Neuronal stem cell (in vitro differentiated cells): Measurements from ENCODE around the gene GTF2A2.

Experiments used
- DNase-seq: peaks from one replicate; pipeline ENCODE4 v3.0.0-alpha.2; 2013; ENCODE audit warnings: low spot score
- H2AFZ ChIP-seq: one replicate; pipeline ENCODE4 v1.6.1; 2013; ENCODE audit warnings: mild to moderate bottlenecking, low read length, inconsistent platforms
- H2AK5ac ChIP-seq: 2 replicates; pipeline ENCODE4 v1.6.1; 2013; ENCODE audit warnings: low read depth, mild to moderate bottlenecking, inconsistent platforms, low read length, moderate library complexity, mixed read lengths
- H2BK120ac ChIP-seq: 2 replicates; pipeline ENCODE4 v1.6.1; 2013; ENCODE audit warnings: low read depth, mild to moderate bottlenecking, inconsistent platforms, low read length, moderate library complexity, mixed read lengths
- H2BK12ac ChIP-seq: one replicate; pipeline ENCODE4 v1.6.1; 2013; ENCODE audit warnings: low read length, inconsistent platforms
- H2BK15ac ChIP-seq: 2 replicates; pipeline ENCODE4 v1.6.1; 2013; ENCODE audit warnings: mild to moderate bottlenecking, low read length, inconsistent platforms, mixed read lengths
- H2BK5ac ChIP-seq: one replicate; pipeline ENCODE4 v1.6.1; 2013; ENCODE audit warnings: inconsistent platforms, mild to moderate bottlenecking, low read length, moderate library complexity
- H3K14ac ChIP-seq: one replicate; pipeline ENCODE4 v1.6.1; 2013; ENCODE audit warnings: low read length, inconsistent platforms
- H3K18ac ChIP-seq: 2 replicates; pipeline ENCODE4 v1.6.1; 2013; ENCODE audit warnings: low read length, inconsistent platforms
- H3K23ac ChIP-seq: 2 replicates; pipeline ENCODE4 v1.6.1; 2013; ENCODE audit warnings: low read depth, mild to moderate bottlenecking, mixed read lengths, low read length, inconsistent platforms; ENCODE audit not compliant: poor library complexity
- H3K27ac ChIP-seq: replicated peaks from 3 replicates; pipeline ENCODE4 v1.5.1; 2013; ENCODE audit warnings: low read length, inconsistent platforms
- H3K27me3 ChIP-seq, 3 experiments: 2 replicates each; pipeline ENCODE4 v1.6.1; 2013; ENCODE audit warnings: low read length in 3 of 3, mild to moderate bottlenecking in 2 of 3, inconsistent platforms in 1 of 3, low read depth in 1 of 3, mixed read lengths in 1 of 3, moderate library complexity in 1 of 3; ENCODE audit not compliant: control insufficient read depth in 3 of 3, insufficient read depth in 3 of 3
- H3K36me3 ChIP-seq, 2 donors: replicated peaks in 1 of 2; 2 replicates each; pipeline ENCODE4 v1.6.1; 2013; ENCODE audit warnings: low read length in 2 of 2; ENCODE audit not compliant: control insufficient read depth in 2 of 2, insufficient read depth in 2 of 2
- H3K4ac ChIP-seq: 2 replicates; pipeline ENCODE4 v1.6.1; 2013; ENCODE audit warnings: inconsistent platforms, mild to moderate bottlenecking, low read length, moderate library complexity
- H3K4me1 ChIP-seq, 2 donors: 1 replicate in 1 of 2; 2 replicates in 1 of 2; pipeline ENCODE4 v1.6.1; 2013; ENCODE audit warnings: low read length in 2 of 2, low read depth in 1 of 2; ENCODE audit not compliant: control insufficient read depth in 2 of 2, insufficient read depth in 1 of 2
- H3K4me2 ChIP-seq: one replicate; pipeline ENCODE4 v1.6.1; 2013; ENCODE audit warnings: mild to moderate bottlenecking, low read length, inconsistent platforms; ENCODE audit not compliant: insufficient read depth, poor library complexity, severe bottlenecking
- H3K4me3 ChIP-seq, 2 donors: 2 replicates each; pipeline ENCODE4 v1.5.1; 2013; ENCODE audit warnings: low read length in 2 of 2, mild to moderate bottlenecking in 2 of 2, inconsistent platforms in 1 of 2, moderate library complexity in 1 of 2
- H3K79me1 ChIP-seq: one replicate; pipeline ENCODE4 v1.6.1; 2013; ENCODE audit warnings: low read depth, mild to moderate bottlenecking, inconsistent platforms, low read length, moderate library complexity
- H3K9ac ChIP-seq: one replicate; pipeline ENCODE4 v1.6.1; 2013; ENCODE audit warnings: mild to moderate bottlenecking, low read depth, low read length, inconsistent platforms; ENCODE audit not compliant: poor library complexity
- H3K9me3 ChIP-seq, 2 donors: replicated peaks in 1 of 2; 2 replicates each; pipeline versions ENCODE3 to v1.6.1; 2013; ENCODE audit warnings: low read length in 2 of 2, mild to moderate bottlenecking in 2 of 2, inconsistent platforms in 1 of 2, low read depth in 1 of 2, mixed read lengths in 1 of 2, moderate library complexity in 1 of 2; ENCODE audit not compliant: control insufficient read depth in 2 of 2, insufficient read depth in 1 of 2
- H4K8ac ChIP-seq: one replicate; pipeline ENCODE4 v1.6.1; 2013; ENCODE audit warnings: low read depth, mild to moderate bottlenecking, inconsistent platforms, low read length, moderate library complexity
- H4K91ac ChIP-seq: one replicate; pipeline ENCODE4 v1.6.1; 2013; ENCODE audit warnings: low read length, low read depth, mild to moderate bottlenecking, inconsistent platforms; ENCODE audit not compliant: poor library complexity
- WGBS, 2 donors: extraction: QIAGEN DNeasy Blood & Tissue Kit; methylation state at CpG; one replicate each; pipeline ENCODE4 v1.1.7; 2013; ENCODE audit warnings: missing lambda C conversion rate in 2 of 2, mixed read lengths in 1 of 2; ENCODE audit not compliant: insufficient read length in 2 of 2, insufficient replicate concordance in 1 of 2; ENCODE audit errors: extremely low coverage in 2 of 2; 5-methylcytosine and 5-hydroxymethylcytosine counted together

Gene GTF2A2

GRCh38 chr15:59674361-59674877 is 17.1 kb upstream of the GTF2A2 start:
- no peak overlapping the region for H2AK5ac ChIP-seq
- H3K27ac ChIP-seq = no peak overlapping the region
- H2BK5ac ChIP-seq = no peak overlapping the region
- H4K8ac ChIP-seq = no peak overlapping the region
- H2BK15ac ChIP-seq = no peak overlapping the region
- H3K4me2 ChIP-seq = no peak overlapping the region
- H3K14ac ChIP-seq = no peak overlapping the region
- DNase-seq = no peak
- peaks cover 19 to 99% of the 10 kb centered on the region in 2 donors for H3K36me3 ChIP-seq
- no peaks in the 10 kb centered on the region for H3K79me1 ChIP-seq
- H3K23ac ChIP-seq = no peak overlapping the region
- no peak overlapping the region for H2BK12ac ChIP-seq
- H2BK120ac ChIP-seq = no peak overlapping the region
- no peak overlapping the region for H3K18ac ChIP-seq
- H3K4ac ChIP-seq = no peak overlapping the region
- no peaks in the 10 kb centered on the region for H3K9me3 ChIP-seq
- no peaks in the 10 kb centered on the region for H3K27me3 ChIP-seq
- no peak overlapping the region for H3K9ac ChIP-seq
- H2AFZ ChIP-seq = no peak overlapping the region
- no peak overlapping the region for H4K91ac ChIP-seq
- WGBS, 2 donors = no CpG with 5 or more reads among the region's 3 CpGs
- no peaks in the 10 kb centered on the region for H3K4me1 ChIP-seq
- H3K4me3 ChIP-seq = no peak overlapping the region

- H3K9ac ChIP-seq = no peak overlapping the region
- no peaks in the 10 kb centered on the region for H3K79me1 ChIP-seq
- DNase-seq = no peak
- H3K27ac ChIP-seq = no peak overlapping the region
- peaks cover 14 to 96% of the 10 kb centered on the region in 2 donors for H3K36me3 ChIP-seq
- no peak overlapping the region for H3K23ac ChIP-seq
- no peak overlapping the region for H2BK15ac ChIP-seq
- no peaks in the 10 kb centered on the region for H3K9me3 ChIP-seq
- H4K91ac ChIP-seq = no peak overlapping the region
- no peaks in the 10 kb centered on the region for H3K4me1 ChIP-seq
- no peak overlapping the region for H3K4me2 ChIP-seq
- H2BK120ac ChIP-seq = no peak overlapping the region
- H3K18ac ChIP-seq = no peak overlapping the region
- no peak overlapping the region for H4K8ac ChIP-seq
- no peak overlapping the region for H2AK5ac ChIP-seq
- no peak overlapping the region for H3K4me3 ChIP-seq
- no peak overlapping the region for H3K4ac ChIP-seq
- H2BK5ac ChIP-seq = no peak overlapping the region
- no CpG with 5 or more reads among the region's 8 CpGs for WGBS, 2 donors
- no peak overlapping the region for H2AFZ ChIP-seq
- H2BK12ac ChIP-seq = no peak overlapping the region
- H3K14ac ChIP-seq = no peak overlapping the region
- H3K27me3 ChIP-seq = no peaks in the 10 kb centered on the region
These were observed 11.2 kb upstream of the GTF2A2 start for GRCh38 chr15:59668556-59668955.

- Histone ChIP-seq H3K9ac (no peak overlapping the region), H3K27me3 (no peaks in the 10 kb centered on the region), H2AFZ (no peak overlapping the region), H3K4ac (no peak overlapping the region), H2BK12ac (no peak overlapping the region), H2AK5ac (no peak overlapping the region), H3K23ac (no peak overlapping the region), H3K9me3 (peaks cover 0 to 5% of the 10 kb centered on the region in 2 donors), H3K4me3 (no peak overlapping the region), H3K27ac (no peak overlapping the region), H3K79me1 (no peaks in the 10 kb centered on the region), H3K4me2 (no peak overlapping the region), H2BK15ac (no peak overlapping the region), H3K4me1 (no peaks in the 10 kb centered on the region), H4K91ac (no peak overlapping the region), H3K18ac (no peak overlapping the region), H2BK120ac (no peak overlapping the region), H3K14ac (no peak overlapping the region), H4K8ac (no peak overlapping the region), H2BK5ac (no peak overlapping the region), H3K36me3 (peaks cover 1 to 84% of the 10 kb centered on the region in 2 donors)
- DNase-seq = no peak
- WGBS, 2 donors = no CpG with 5 or more reads among the region's 1 CpG
These were observed 4.9 kb upstream of the GTF2A2 start for GRCh38 chr15:59662260-59662659.

- DNase-seq = no peak
- WGBS, 2 donors = no CpG with 5 or more reads among the region's 1 CpG
- peaks cover 0 to 5% of the 10 kb centered on the region in 2 donors for H3K9me3 ChIP-seq
- H2AFZ ChIP-seq = no peak overlapping the region
- no peak overlapping the region for H3K14ac ChIP-seq
- no peak overlapping the region for H2BK120ac ChIP-seq
- no peak overlapping the region for H4K91ac ChIP-seq
- no peak overlapping the region for H4K8ac ChIP-seq
- no peak overlapping the region for H3K4me3 ChIP-seq
- peaks cover 2 to 7% of the 10 kb centered on the region in 2 donors for H3K4me1 ChIP-seq
- H3K9ac ChIP-seq = no peak overlapping the region
- H2BK12ac ChIP-seq = no peak overlapping the region
- no peak overlapping the region for H2AK5ac ChIP-seq
- H3K18ac ChIP-seq = no peak overlapping the region
- no peak overlapping the region for H3K4me2 ChIP-seq
- no peak overlapping the region for H3K27ac ChIP-seq
- H3K36me3 ChIP-seq = peaks cover 0 to 71% of the 10 kb centered on the region in 2 donors
- no peaks in the 10 kb centered on the region for H3K79me1 ChIP-seq
- no peak overlapping the region for H2BK5ac ChIP-seq
- H3K23ac ChIP-seq = no peak overlapping the region
- H3K4ac ChIP-seq = no peak overlapping the region
- no peak overlapping the region for H2BK15ac ChIP-seq
- H3K27me3 ChIP-seq = no peaks in the 10 kb centered on the region
These were observed 2.1 kb upstream of the GTF2A2 start for GRCh38 chr15:59659366-59659765.
